IMR-90 (cell line): Measurements from ENCODE around the gene LHFPL3.

Source experiments
- BHLHE40 ChIP-seq: fragments of 150-350 bp; IDR thresholded peaks from 2 replicates; pipeline ENCODE4 v1.6.1; 2016; ENCODE audit warnings: mild to moderate bottlenecking, low read depth, low read length
- CEBPB ChIP-seq: IDR thresholded peaks from 2 replicates; pipeline ENCODE4 v1.6.1; 2012; ENCODE audit warnings: low read depth, low read length, improper control_type of control experiment
- FOS ChIP-seq: fragments of 150-350 bp; IDR thresholded peaks from 2 replicates; pipeline ENCODE4 v1.6.1; 2016; ENCODE audit warnings: low read depth, low read length
- MAFK ChIP-seq: IDR thresholded peaks from 2 replicates; pipeline ENCODE4 v1.6.1; 2012; ENCODE audit warnings: low read depth, low read length, improper control_type of control experiment
- MAZ ChIP-seq: IDR thresholded peaks from 2 replicates; pipeline ENCODE4 v1.6.1; 2012; ENCODE audit warnings: low read depth, mild to moderate bottlenecking, low read length, improper control_type of control experiment, moderate library complexity, borderline replicate concordance
- POLR2A ChIP-seq: IDR thresholded peaks from 2 replicates; pipeline ENCODE4 v1.6.1; 2012; ENCODE audit warnings: mild to moderate bottlenecking, low read depth, low read length
- RAD21 ChIP-seq: IDR thresholded peaks from 2 replicates; pipeline ENCODE4 v1.6.1; 2012; ENCODE audit warnings: low read length, improper control_type of control experiment
- RCOR1 ChIP-seq: IDR thresholded peaks from 2 replicates; pipeline ENCODE4 v1.6.1; 2012; ENCODE audit warnings: mild to moderate bottlenecking, low read length, improper control_type of control experiment; ENCODE audit not compliant: insufficient replicate concordance
- RFX5 ChIP-seq: IDR thresholded peaks from 2 replicates; pipeline ENCODE4 v1.8.0; 2012; ENCODE audit warnings: low read depth, mild to moderate bottlenecking, low read length, moderate library complexity
- SMC3 ChIP-seq: fragments of 150-350 bp; IDR thresholded peaks from 2 replicates; pipeline ENCODE4 v1.6.1; 2016; ENCODE audit warnings: low read depth, mild to moderate bottlenecking, antibody characterized with exemption, low read length, moderate library complexity
- TF ChIP-seq, protein P1 (sequence below): conservative IDR thresholded peaks from 2 replicates; pipeline ENCODE4 v1.5.1; 2012; ENCODE audit warnings: mild to moderate bottlenecking, low read depth, low read length, improper control_type of control experiment
- TF ChIP-seq, protein P2 (sequence below): fragments of 150-350 bp; IDR thresholded peaks from 2 replicates; pipeline ENCODE4 v1.6.1; 2016; ENCODE audit warnings: low read depth, mild to moderate bottlenecking, low read length, moderate library complexity, borderline replicate concordance
- TF ChIP-seq, protein P3 (sequence below): fragments of 150-350 bp; IDR thresholded peaks from 2 replicates; pipeline ENCODE4 v1.6.1; 2017; ENCODE audit warnings: mild to moderate bottlenecking, antibody characterized with exemption, low read length, low read depth

DNA sequence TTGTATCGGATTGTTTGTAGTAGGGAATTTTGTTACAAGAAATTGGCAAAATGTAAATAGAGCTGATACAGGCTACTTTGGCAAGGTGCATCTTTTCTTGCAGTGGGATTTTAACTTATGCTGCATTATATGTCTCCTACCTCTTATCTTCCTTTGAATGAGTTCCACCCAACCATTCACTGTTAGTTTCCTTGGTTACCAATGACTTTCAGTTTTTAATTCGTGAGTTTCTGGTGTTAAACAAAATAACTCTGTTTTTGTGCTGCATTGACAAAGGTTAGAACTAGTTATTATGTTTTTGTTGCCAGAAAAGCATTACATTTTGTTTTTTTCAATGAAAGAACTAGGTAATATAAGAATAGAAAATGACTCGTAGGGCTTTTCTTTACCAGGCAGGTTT, 327.2 kb downstream of the LHFPL3 start:
- TF ChIP-seq RAD21 (no peak), MAFK (no peak), POLR2A (no peak), SMC3 (no peak), FOS (no peak), MAZ (no peak), RCOR1 (no peak), RFX5 (no peak), CEBPB (no peak), BHLHE40 (no peak)
- TF ChIP-seq, protein P1, sequence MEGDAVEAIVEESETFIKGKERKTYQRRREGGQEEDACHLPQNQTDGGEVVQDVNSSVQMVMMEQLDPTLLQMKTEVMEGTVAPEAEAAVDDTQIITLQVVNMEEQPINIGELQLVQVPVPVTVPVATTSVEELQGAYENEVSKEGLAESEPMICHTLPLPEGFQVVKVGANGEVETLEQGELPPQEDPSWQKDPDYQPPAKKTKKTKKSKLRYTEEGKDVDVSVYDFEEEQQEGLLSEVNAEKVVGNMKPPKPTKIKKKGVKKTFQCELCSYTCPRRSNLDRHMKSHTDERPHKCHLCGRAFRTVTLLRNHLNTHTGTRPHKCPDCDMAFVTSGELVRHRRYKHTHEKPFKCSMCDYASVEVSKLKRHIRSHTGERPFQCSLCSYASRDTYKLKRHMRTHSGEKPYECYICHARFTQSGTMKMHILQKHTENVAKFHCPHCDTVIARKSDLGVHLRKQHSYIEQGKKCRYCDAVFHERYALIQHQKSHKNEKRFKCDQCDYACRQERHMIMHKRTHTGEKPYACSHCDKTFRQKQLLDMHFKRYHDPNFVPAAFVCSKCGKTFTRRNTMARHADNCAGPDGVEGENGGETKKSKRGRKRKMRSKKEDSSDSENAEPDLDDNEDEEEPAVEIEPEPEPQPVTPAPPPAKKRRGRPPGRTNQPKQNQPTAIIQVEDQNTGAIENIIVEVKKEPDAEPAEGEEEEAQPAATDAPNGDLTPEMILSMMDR: no peak
- TF ChIP-seq, protein P2, sequence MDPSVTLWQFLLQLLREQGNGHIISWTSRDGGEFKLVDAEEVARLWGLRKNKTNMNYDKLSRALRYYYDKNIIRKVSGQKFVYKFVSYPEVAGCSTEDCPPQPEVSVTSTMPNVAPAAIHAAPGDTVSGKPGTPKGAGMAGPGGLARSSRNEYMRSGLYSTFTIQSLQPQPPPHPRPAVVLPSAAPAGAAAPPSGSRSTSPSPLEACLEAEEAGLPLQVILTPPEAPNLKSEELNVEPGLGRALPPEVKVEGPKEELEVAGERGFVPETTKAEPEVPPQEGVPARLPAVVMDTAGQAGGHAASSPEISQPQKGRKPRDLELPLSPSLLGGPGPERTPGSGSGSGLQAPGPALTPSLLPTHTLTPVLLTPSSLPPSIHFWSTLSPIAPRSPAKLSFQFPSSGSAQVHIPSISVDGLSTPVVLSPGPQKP: no peak
- TF ChIP-seq, protein P3, sequence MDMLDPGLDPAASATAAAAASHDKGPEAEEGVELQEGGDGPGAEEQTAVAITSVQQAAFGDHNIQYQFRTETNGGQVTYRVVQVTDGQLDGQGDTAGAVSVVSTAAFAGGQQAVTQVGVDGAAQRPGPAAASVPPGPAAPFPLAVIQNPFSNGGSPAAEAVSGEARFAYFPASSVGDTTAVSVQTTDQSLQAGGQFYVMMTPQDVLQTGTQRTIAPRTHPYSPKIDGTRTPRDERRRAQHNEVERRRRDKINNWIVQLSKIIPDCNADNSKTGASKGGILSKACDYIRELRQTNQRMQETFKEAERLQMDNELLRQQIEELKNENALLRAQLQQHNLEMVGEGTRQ: no peak
